ENCODE results near the gene TBATA.

The TBATA gene

GRCh38 chr10:70822076-70822820 lies 37.1 kb upstream of the TBATA start:
- Histone ChIP-seq H3K27me3 (ENCODE audit: control insufficient read depth, insufficient read depth, low read length) (no peaks in the 10 kb centered on the region), H3K9me3 (ENCODE audit: control insufficient read depth, insufficient read depth, low read length) (no peaks in the 10 kb centered on the region), H3K36me3 (ENCODE audit: control insufficient read depth, insufficient read depth, low read length) (no peaks in the 10 kb centered on the region; the same call in 1 of the 2 replicates), H3K4me3 (ENCODE audit: low read length) (no peak overlapping the region), H3K4me1 (ENCODE audit: control insufficient read depth, insufficient read depth, low read length) (no peaks in the 10 kb centered on the region), H3K27ac (ENCODE audit: low read length) (no peak overlapping the region)
- no CpG with 5 or more reads among the region's 2 CpGs for WGBS (ENCODE audit: insufficient coverage, insufficient read length)
- DNase-seq (ENCODE audit: low read depth, low spot score), result no peak

- no peaks in the 10 kb centered on the region for H3K4me1 ChIP-seq (ENCODE audit: control insufficient read depth, insufficient read depth, low read length)
- no peaks in the 10 kb centered on the region; the same call in 1 of the 2 replicates for H3K36me3 ChIP-seq (ENCODE audit: control insufficient read depth, insufficient read depth, low read length)
- WGBS (ENCODE audit: insufficient coverage, insufficient read length), result no CpG with 5 or more reads among the region's 4 CpGs
These were observed 36.0 kb upstream of the TBATA start for GRCh38 chr10:70820976-70821750.

GRCh38 chr10:70816220-70816894 lies 31.2 kb upstream of the TBATA start:
- Histone ChIP-seq H3K4me3 (ENCODE audit: low read length) (peak overlapping the region; percentile 84), H3K4me1 (ENCODE audit: control insufficient read depth, insufficient read depth, low read length) (no peaks in the 10 kb centered on the region), H3K36me3 (ENCODE audit: control insufficient read depth, insufficient read depth, low read length) (no peaks in the 10 kb centered on the region; the same call in 1 of the 2 replicates), H3K9me3 (ENCODE audit: control insufficient read depth, insufficient read depth, low read length) (no peaks in the 10 kb centered on the region), H3K27me3 (ENCODE audit: control insufficient read depth, insufficient read depth, low read length) (no peaks in the 10 kb centered on the region), H3K27ac (ENCODE audit: low read length) (no peak overlapping the region)
- WGBS (ENCODE audit: insufficient coverage, insufficient read length), result no CpG with 5 or more reads among the region's 43 CpGs
- DNase-seq (ENCODE audit: low read depth, low spot score), result no peak

More at GRCh38 chr10:70820976-70821750, 36.0 kb upstream of the TBATA start:
- no peak for DNase-seq (ENCODE audit: low read depth, low spot score)
- Histone ChIP-seq H3K9me3 (ENCODE audit: control insufficient read depth, insufficient read depth, low read length) (no peaks in the 10 kb centered on the region), H3K27me3 (ENCODE audit: control insufficient read depth, insufficient read depth, low read length) (no peaks in the 10 kb centered on the region), H3K4me3 (ENCODE audit: low read length) (no peak overlapping the region), H3K27ac (ENCODE audit: low read length) (no peak overlapping the region)

GRCh38 chr10:70815504-70816219 lies 30.5 kb upstream of the TBATA start, which contains the start of gene SGPL1:
Gene SGPL1 (plus strand): TSS chr10:70815948. CDS start chr10:70816854, 906 bp downstream.
- Histone ChIP-seq H3K36me3 (ENCODE audit: control insufficient read depth, insufficient read depth, low read length) (no peaks in the 10 kb centered on the region), H3K4me3 (ENCODE audit: low read length) (peak within 1 kb of the TSS; percentile 84), H3K27ac (ENCODE audit: low read length) (no peak within 1 kb of the TSS), H3K27me3 (ENCODE audit: control insufficient read depth, insufficient read depth, low read length) (no peaks in the 10 kb centered on the region), H3K4me1 (ENCODE audit: control insufficient read depth, insufficient read depth, low read length) (no peaks in the 10 kb centered on the region), H3K9me3 (ENCODE audit: control insufficient read depth, insufficient read depth, low read length) (no peaks in the 10 kb centered on the region)
- no peak for DNase-seq (ENCODE audit: low read depth, low spot score)
- no CpG with 5 or more reads among the region's 58 CpGs for WGBS (ENCODE audit: insufficient coverage, insufficient read length)

- H3K4me3 ChIP-seq (ENCODE audit: low read length), result no peak overlapping the region
- H3K9me3 ChIP-seq (ENCODE audit: control insufficient read depth, insufficient read depth, low read length), result no peaks in the 10 kb centered on the region
- no peaks in the 10 kb centered on the region for H3K4me1 ChIP-seq (ENCODE audit: control insufficient read depth, insufficient read depth, low read length)
- no peak overlapping the region for H3K27ac ChIP-seq (ENCODE audit: low read length)
- WGBS (ENCODE audit: insufficient coverage, insufficient read length), result no CpG with 5 or more reads among the region's 4 CpGs
- DNase-seq (ENCODE audit: low read depth, low spot score), result no peak
- no peaks in the 10 kb centered on the region for H3K27me3 ChIP-seq (ENCODE audit: control insufficient read depth, insufficient read depth, low read length)
- no peaks in the 10 kb centered on the region for H3K36me3 ChIP-seq (ENCODE audit: control insufficient read depth, insufficient read depth, low read length)
These were observed 28.9 kb upstream of the TBATA start for GRCh38 chr10:70814126-70814525.

GRCh38 chr10:70812814-70813213 lies 27.6 kb upstream of the TBATA start:
- no peak overlapping the region for H3K4me3 ChIP-seq (ENCODE audit: low read length)
- H3K27me3 ChIP-seq (ENCODE audit: control insufficient read depth, insufficient read depth, low read length), result no peaks in the 10 kb centered on the region
- no peak overlapping the region for H3K27ac ChIP-seq (ENCODE audit: low read length)
- H3K36me3 ChIP-seq (ENCODE audit: control insufficient read depth, insufficient read depth, low read length), result no peaks in the 10 kb centered on the region
- no peaks in the 10 kb centered on the region for H3K4me1 ChIP-seq (ENCODE audit: control insufficient read depth, insufficient read depth, low read length)
- no CpG with 5 or more reads among the region's 4 CpGs for WGBS (ENCODE audit: insufficient coverage, insufficient read length)
- DNase-seq (ENCODE audit: low read depth, low spot score), result no peak
- H3K9me3 ChIP-seq (ENCODE audit: control insufficient read depth, insufficient read depth, low read length), result no peaks in the 10 kb centered on the region

- no peak for DNase-seq (ENCODE audit: low read depth, low spot score)
These were observed 26.7 kb upstream of the TBATA start for GRCh38 chr10:70811881-70812280.

GRCh38 chr10:70810967-70811366 lies 25.8 kb upstream of the TBATA start:
- no peaks in the 10 kb centered on the region for H3K27me3 ChIP-seq (ENCODE audit: control insufficient read depth, insufficient read depth, low read length)
- no peak overlapping the region for H3K27ac ChIP-seq (ENCODE audit: low read length)
- no CpG with 5 or more reads among the region's 1 CpG for WGBS (ENCODE audit: insufficient coverage, insufficient read length)
- DNase-seq (ENCODE audit: low read depth, low spot score), result no peak
- no peak overlapping the region for H3K4me3 ChIP-seq (ENCODE audit: low read length)
- no peaks in the 10 kb centered on the region for H3K9me3 ChIP-seq (ENCODE audit: control insufficient read depth, insufficient read depth, low read length)
- H3K4me1 ChIP-seq (ENCODE audit: control insufficient read depth, insufficient read depth, low read length), result peaks cover 1% of the 10 kb centered on the region; the same call in 1 of the 2 replicates
- H3K36me3 ChIP-seq (ENCODE audit: control insufficient read depth, insufficient read depth, low read length), result no peaks in the 10 kb centered on the region

More at GRCh38 chr10:70811881-70812280, 26.7 kb upstream of the TBATA start:
- H3K4me3 ChIP-seq (ENCODE audit: low read length), result no peak overlapping the region
- H3K36me3 ChIP-seq (ENCODE audit: control insufficient read depth, insufficient read depth, low read length), result no peaks in the 10 kb centered on the region
- H3K27ac ChIP-seq (ENCODE audit: low read length), result no peak overlapping the region
- H3K27me3 ChIP-seq (ENCODE audit: control insufficient read depth, insufficient read depth, low read length), result no peaks in the 10 kb centered on the region
- no peaks in the 10 kb centered on the region for H3K9me3 ChIP-seq (ENCODE audit: control insufficient read depth, insufficient read depth, low read length)
- peaks cover under 1% of the 10 kb centered on the region; the same call in 1 of the 2 replicates for H3K4me1 ChIP-seq (ENCODE audit: control insufficient read depth, insufficient read depth, low read length)
- WGBS (ENCODE audit: insufficient coverage, insufficient read length), result no CpG with 5 or more reads among the region's 3 CpGs

- Histone ChIP-seq H3K4me3 (ENCODE audit: low read length) (no peak overlapping the region), H3K4me1 (ENCODE audit: control insufficient read depth, insufficient read depth, low read length) (peaks cover 1% of the 10 kb centered on the region; the same call in 1 of the 2 replicates), H3K36me3 (ENCODE audit: control insufficient read depth, insufficient read depth, low read length) (no peaks in the 10 kb centered on the region), H3K27ac (ENCODE audit: low read length) (no peak overlapping the region), H3K27me3 (ENCODE audit: control insufficient read depth, insufficient read depth, low read length) (no peaks in the 10 kb centered on the region), H3K9me3 (ENCODE audit: control insufficient read depth, insufficient read depth, low read length) (no peaks in the 10 kb centered on the region)
- DNase-seq (ENCODE audit: low read depth, low spot score), result no peak
- WGBS (ENCODE audit: insufficient coverage, insufficient read length), result no CpG with 5 or more reads among the region's 2 CpGs
These were observed 24.5 kb upstream of the TBATA start for GRCh38 chr10:70809726-70810125.
